Measurements from ENCODE around the gene FTL.

DNA sequence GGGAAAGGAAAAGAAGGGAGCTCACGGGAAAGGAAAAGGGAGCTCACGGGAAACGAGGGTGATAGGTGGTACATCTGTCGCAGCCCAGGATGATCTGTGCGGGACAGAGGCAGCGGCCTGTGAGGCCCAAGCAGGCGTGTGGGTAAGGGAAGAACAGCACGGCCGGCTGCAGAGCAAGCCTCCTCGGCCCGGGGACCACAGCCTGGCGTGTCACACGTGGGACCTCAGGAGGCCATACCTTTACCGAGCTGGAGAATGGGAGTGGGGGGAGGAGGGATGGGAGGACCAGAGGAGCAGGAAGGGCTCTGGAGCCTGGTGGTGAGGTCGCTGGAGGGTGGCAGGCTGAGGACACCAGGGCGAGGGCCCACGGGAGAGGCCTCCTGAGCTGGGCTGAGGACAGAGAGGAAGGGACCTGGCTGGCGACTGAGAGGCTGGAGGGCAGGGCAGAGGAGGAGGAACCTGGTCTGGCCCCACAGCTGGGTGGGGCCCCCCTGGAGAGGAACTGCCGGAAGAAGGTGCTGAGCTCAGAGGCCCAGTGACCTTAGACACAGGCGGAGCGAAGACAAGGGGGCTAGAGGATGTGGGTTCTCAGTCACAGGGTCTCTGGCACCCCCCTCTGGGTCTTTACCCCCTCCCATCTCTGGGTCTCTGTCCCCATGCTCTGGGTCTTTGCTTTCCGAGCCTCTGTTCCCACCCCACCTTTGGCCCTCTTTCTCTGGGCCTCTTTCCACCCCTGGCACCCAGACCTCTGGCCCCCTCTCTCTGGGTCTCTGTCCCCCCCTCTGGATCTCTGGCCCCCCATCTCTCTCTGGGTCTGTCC is 2.9 kb upstream of the FTL start:
- TF ChIP-seq CTCF (IDR thresholded peaks at IDR 0.05; ENCODE audit: insufficient read depth, low read depth, low read length) (no peak), EZH2 (IDR thresholded peaks at IDR 0.05; ENCODE audit: insufficient read depth, low read length) (no peak)
